ENCODE results near the gene PRKAR1B.

DNA sequence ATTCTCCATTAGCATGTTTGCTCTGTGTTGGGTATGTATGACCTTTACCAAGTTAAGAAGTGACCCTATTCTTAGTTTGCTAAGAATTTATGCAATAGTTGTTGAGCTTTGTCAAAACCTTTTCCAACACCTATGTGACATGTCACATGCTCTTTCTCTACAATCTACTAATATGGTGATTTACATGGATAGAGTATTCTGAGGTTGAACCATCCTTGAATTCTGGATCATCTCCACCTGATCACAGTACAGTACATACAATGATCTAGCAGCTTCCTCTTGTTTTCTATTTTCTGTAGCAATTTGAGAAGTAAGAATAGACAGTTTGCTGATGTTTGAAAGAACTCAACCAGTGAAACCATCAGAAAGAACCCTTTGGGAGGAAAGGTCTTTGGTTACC, 106.2 kb downstream of the PRKAR1B start:
- TF ChIP-seq YY1 (IDR thresholded peaks at IDR 0.05; ENCODE audit: insufficient read depth, insufficient read length): no peak
- TF ChIP-seq ZNF274 (IDR thresholded peaks at IDR 0.05; ENCODE audit: low read depth, low read length): no peak

Data from NT2/D1 (cell line).